Measurements from ENCODE around the gene LIMK2. TPM values are rescaled to one million over a fixed set of nuclear protein-coding genes. Genes with fewer than 3 reads are reported as not detected.
A peak's percentile ranks its signal among the peaks of the same experiment; 100 is the strongest.

Gene LIMK2
- total RNA-seq, 4 donors from 2014 or later: 50.0 to 67.2 (median 56.9) TPM

DNA sequence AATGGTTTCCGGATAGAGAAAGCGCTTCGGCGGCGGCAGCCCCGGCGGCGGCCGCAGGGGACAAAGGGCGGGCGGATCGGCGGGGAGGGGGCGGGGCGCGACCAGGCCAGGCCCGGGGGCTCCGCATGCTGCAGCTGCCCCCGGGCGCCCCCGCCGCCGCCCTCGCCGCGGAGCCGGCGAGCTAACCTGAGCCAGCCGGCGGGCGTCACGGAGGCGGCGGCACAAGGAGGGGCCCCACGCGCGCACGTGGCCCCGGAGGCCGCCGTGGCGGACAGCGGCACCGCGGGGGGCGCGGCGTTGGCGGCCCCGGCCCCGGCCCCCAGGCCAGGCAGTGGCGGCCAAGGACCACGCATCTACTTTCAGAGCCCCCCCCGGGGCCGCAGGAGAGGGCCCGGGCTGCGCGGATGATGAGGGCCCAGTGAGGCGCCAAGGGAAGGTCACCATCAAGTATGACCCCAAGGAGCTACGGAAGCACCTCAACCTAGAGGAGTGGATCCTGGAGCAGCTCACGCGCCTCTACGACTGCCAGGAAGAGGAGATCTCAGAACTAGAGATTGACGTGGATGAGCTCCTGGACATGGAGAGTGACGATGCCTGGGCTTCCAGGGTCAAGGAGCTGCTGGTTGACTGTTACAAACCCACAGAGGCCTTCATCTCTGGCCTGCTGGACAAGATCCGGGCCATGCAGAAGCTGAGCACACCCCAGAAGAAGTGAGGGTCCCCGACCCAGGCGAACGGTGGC is 64.5 kb downstream of the LIMK2 start:
- Histone ChIP-seq H3K9me3 (no peaks in the 10 kb centered on the region), H3K27me3 (no peaks in the 10 kb centered on the region), H3K27ac (no peak overlapping the region), H3K4me1 (peaks cover 0 to 12% (median 0%) of the 10 kb centered on the region in 4 donors), H3K36me3 (peaks cover 0 to 84% (median 9%) of the 10 kb centered on the region in 3 donors), H3K4me3 (no peak overlapping the region)
- WGBS, 2 donors: 88 to 95% methylated on average over 54 to 67 of the region's 69 CpGs
- TF ChIP-seq, protein P1, sequence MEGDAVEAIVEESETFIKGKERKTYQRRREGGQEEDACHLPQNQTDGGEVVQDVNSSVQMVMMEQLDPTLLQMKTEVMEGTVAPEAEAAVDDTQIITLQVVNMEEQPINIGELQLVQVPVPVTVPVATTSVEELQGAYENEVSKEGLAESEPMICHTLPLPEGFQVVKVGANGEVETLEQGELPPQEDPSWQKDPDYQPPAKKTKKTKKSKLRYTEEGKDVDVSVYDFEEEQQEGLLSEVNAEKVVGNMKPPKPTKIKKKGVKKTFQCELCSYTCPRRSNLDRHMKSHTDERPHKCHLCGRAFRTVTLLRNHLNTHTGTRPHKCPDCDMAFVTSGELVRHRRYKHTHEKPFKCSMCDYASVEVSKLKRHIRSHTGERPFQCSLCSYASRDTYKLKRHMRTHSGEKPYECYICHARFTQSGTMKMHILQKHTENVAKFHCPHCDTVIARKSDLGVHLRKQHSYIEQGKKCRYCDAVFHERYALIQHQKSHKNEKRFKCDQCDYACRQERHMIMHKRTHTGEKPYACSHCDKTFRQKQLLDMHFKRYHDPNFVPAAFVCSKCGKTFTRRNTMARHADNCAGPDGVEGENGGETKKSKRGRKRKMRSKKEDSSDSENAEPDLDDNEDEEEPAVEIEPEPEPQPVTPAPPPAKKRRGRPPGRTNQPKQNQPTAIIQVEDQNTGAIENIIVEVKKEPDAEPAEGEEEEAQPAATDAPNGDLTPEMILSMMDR (IDR thresholded peaks at IDR 0.05): no peak
- TF ChIP-seq POLR2A (IDR thresholded peaks at IDR 0.05) (no peak), EP300 (IDR thresholded peaks at IDR 0.05) (no peak)
- no peak for DNase-seq (ENCODE audit: low spot score in 2 of 2)

DNA sequence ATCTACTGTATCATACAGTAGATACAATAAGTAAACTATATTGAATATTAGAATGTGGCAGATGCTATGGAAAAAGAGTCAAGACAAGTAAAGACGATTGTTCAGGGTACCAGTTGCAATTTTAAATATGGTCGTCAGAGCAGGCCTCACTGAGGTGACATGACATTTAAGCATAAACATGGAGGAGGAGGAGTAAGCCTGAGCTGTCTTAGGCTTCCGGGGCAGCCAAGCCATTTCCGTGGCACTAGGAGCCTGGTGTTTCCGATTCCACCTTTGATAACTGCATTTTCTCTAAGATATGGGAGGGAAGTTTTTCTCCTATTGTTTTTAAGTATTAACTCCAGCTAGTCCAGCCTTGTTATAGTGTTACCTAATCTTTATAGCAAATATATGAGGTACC is 65.6 kb downstream of the LIMK2 start:
- WGBS, 2 donors: 84 to 89% methylated on average over 5 of the region's 5 CpGs
- H3K9me3 ChIP-seq: no peaks in the 10 kb centered on the region
- peaks cover 0 to 8% (median 0%) of the 10 kb centered on the region in 4 donors for H3K4me1 ChIP-seq
- TF ChIP-seq POLR2A (IDR thresholded peaks at IDR 0.05) (no peak), EP300 (IDR thresholded peaks at IDR 0.05) (no peak)
- TF ChIP-seq, protein P1 (IDR thresholded peaks at IDR 0.05): no peak
- peaks cover 0 to 87% (median 9%) of the 10 kb centered on the region in 3 donors for H3K36me3 ChIP-seq
- peak overlapping the region in 3 of 4 donors; percentile 11 to 56 (median 46) for H3K27ac ChIP-seq
- H3K27me3 ChIP-seq: no peaks in the 10 kb centered on the region
- DNase-seq (ENCODE audit: low spot score in 2 of 2): no peak
- no peak overlapping the region for H3K4me3 ChIP-seq

DNA sequence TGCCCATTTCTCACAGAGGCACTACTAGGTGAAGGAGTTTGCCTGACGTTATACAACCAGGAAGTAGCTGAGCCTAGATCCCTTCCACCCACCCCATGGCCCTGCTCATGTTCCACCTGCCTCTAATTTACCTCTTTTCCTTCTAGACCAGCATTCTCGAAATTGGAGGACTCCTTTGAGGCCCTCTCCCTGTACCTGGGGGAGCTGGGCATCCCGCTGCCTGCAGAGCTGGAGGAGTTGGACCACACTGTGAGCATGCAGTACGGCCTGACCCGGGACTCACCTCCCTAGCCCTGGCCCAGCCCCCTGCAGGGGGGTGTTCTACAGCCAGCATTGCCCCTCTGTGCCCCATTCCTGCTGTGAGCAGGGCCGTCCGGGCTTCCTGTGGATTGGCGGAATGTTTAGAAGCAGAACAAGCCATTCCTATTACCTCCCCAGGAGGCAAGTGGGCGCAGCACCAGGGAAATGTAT is 66.1 kb downstream of the LIMK2 start:
- Histone ChIP-seq H3K4me1 (peaks cover 0 to 12% (median 0%) of the 10 kb centered on the region in 4 donors), H3K27me3 (no peaks in the 10 kb centered on the region), H3K9me3 (no peaks in the 10 kb centered on the region), H3K27ac (peak overlapping the region in 3 of 4 donors; percentile 11 to 56 (median 46)), H3K36me3 (peaks cover 0 to 89% (median 9%) of the 10 kb centered on the region in 3 donors), H3K4me3 (no peak overlapping the region)
- DNase-seq (ENCODE audit: low spot score in 2 of 2): no peak
- WGBS, 2 donors: 60 to 73% methylated on average over 9 of the region's 9 CpGs
- TF ChIP-seq EP300 (IDR thresholded peaks at IDR 0.05) (no peak), POLR2A (IDR thresholded peaks at IDR 0.05) (no peak)
- TF ChIP-seq, protein P1 (IDR thresholded peaks at IDR 0.05): no peak

DNA sequence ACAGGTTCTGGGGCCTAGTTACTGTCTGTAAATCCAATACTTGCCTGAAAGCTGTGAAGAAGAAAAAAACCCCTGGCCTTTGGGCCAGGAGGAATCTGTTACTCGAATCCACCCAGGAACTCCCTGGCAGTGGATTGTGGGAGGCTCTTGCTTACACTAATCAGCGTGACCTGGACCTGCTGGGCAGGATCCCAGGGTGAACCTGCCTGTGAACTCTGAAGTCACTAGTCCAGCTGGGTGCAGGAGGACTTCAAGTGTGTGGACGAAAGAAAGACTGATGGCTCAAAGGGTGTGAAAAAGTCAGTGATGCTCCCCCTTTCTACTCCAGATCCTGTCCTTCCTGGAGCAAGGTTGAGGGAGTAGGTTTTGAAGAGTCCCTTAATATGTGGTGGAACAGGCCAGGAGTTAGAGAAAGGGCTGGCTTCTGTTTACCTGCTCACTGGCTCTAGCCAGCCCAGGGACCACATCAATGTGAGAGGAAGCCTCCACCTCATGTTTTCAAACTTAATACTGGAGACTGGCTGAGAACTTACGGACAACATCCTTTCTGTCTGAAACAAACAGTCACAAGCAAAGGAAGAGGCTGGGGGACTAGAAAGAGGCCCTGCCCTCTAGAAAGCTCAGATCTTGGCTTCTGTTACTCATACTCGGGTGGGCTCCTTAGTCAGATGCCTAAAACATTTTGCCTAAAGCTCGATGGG is 66.7 kb downstream of the LIMK2 start:
- no peak for DNase-seq (ENCODE audit: low spot score in 2 of 2)
- Histone ChIP-seq H3K36me3 (peaks cover 0 to 89% (median 11%) of the 10 kb centered on the region in 3 donors), H3K4me3 (no peak overlapping the region), H3K27me3 (no peaks in the 10 kb centered on the region), H3K27ac (peak overlapping the region in 3 of 4 donors; percentile 13 to 56 (median 46)), H3K9me3 (no peaks in the 10 kb centered on the region), H3K4me1 (peaks cover 0 to 18% (median 0%) of the 10 kb centered on the region in 4 donors)
- 54 to 72% methylated on average over 6 of the region's 6 CpGs for WGBS, 2 donors
- TF ChIP-seq, protein P1 (IDR thresholded peaks at IDR 0.05): no peak
- TF ChIP-seq EP300 (IDR thresholded peaks at IDR 0.05): no peak
- no peak for TF ChIP-seq POLR2A (IDR thresholded peaks at IDR 0.05)

DNA sequence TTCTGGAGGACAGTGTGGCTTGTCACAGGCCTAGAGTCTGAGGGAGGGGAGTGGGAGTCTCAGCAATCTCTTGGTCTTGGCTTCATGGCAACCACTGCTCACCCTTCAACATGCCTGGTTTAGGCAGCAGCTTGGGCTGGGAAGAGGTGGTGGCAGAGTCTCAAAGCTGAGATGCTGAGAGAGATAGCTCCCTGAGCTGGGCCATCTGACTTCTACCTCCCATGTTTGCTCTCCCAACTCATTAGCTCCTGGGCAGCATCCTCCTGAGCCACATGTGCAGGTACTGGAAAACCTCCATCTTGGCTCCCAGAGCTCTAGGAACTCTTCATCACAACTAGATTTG is 67.2 kb downstream of the LIMK2 start:
- peaks cover 0 to 89% (median 16%) of the 10 kb centered on the region in 3 donors for H3K36me3 ChIP-seq
- peaks cover 0 to 23% (median 2%) of the 10 kb centered on the region in 4 donors for H3K4me1 ChIP-seq
- DNase-seq (ENCODE audit: low spot score in 2 of 2): no peak
- H3K9me3 ChIP-seq: no peaks in the 10 kb centered on the region
- no peak for TF ChIP-seq EP300 (IDR thresholded peaks at IDR 0.05)
- no peak overlapping the region for H3K4me3 ChIP-seq
- no peaks in the 10 kb centered on the region for H3K27me3 ChIP-seq
- peak overlapping the region in 3 of 4 donors; percentile 13 to 56 (median 46) for H3K27ac ChIP-seq
